ENCODE data around the gene HDAC2.
"Not testable (repeated sequence)": the region's sequence is repeated elsewhere in the genome, so short reads cannot be mapped to it uniquely, and the experiment has no call there.

Gene HDAC2

GRCh38 chr6:113970805-113971676 lies at the start of gene HDAC2:
Gene HDAC2 (minus strand): TSS chr6:113971148. CDS start chr6:113970908, 240 bp downstream.
- DNase-seq (ENCODE audit: low read depth), result peak; percentile 75

- no peak for DNase-seq (ENCODE audit: low read depth)
Observed at GRCh38 chr6:114020196-114020595, 49.2 kb upstream of the HDAC2 start.

GRCh38 chr6:114017146-114017545 lies 46.2 kb upstream of the HDAC2 start:
- DNase-seq (ENCODE audit: low read depth), result not testable (repeated sequence)

- DNase-seq (ENCODE audit: low read depth), result not testable (repeated sequence)
Observed at GRCh38 chr6:114014106-114014505, 43.2 kb upstream of the HDAC2 start.

DNA sequence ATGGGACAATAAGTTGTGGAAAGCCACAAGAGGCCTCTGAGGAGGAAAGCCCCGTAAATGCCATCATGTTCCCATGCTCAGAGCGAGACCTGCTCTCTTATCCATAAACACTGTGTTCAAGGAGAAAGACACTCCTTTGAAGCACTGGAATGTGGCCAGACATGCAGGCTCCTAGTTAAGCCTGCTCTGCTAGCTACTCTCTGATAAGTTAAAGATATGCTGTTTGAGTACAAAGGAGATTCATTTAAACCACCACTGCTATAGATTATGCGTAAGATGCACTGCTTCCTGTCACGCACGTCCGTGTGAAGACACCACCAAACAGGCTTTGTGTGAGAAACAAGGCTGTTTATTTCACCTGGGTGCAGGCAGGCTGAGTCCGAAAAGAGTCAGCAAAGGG lies 40.5 kb upstream of the HDAC2 start:
- not testable (repeated sequence) for DNase-seq (ENCODE audit: low read depth)

GRCh38 chr6:114010540-114010939 lies 39.6 kb upstream of the HDAC2 start:
- DNase-seq (ENCODE audit: low read depth), result no peak

- DNase-seq (ENCODE audit: low read depth), result no peak
Observed at GRCh38 chr6:114009192-114009591, 38.2 kb upstream of the HDAC2 start.

DNA sequence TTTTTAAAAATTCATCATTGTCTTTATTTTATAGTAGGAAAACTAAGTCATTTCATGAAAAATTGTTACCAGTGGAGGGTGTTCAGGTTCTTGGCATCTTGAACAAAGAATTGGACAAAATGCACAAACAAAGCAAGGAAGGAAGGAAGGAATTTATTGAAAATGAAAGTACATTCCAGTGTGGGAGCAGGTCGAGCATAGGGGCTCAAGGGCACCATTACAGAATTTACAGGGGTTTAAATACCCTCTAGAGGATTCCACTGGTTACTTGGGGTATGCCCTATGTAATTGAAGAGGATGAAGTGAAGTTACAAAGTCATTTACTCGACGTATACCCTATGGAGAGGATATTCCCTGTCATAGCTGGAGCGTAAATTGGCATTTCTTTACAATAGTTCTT lies 37.4 kb upstream of the HDAC2 start:
- no peak for DNase-seq (ENCODE audit: low read depth)

DNA sequence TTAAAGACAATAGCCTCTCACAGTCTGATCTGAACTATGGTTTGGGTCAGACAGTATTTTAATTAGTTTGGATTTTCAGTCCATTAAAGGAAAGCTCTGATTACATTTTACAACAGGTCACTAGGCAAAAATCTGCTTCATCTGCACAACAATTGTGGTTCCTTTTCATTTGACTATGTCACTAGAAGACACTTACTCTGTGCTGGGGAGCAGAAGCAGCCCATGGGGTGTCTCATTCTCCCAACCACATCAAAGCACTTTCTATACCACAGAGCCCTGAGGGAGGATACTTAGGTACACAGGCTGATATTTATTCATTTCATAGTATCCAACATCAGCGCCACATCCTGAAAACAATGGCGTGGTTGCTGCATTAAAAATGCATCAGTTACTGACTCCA lies 36.6 kb upstream of the HDAC2 start:
- DNase-seq (ENCODE audit: low read depth), result no peak

GRCh38 chr6:114001354-114001753 lies 30.4 kb upstream of the HDAC2 start:
- DNase-seq (ENCODE audit: low read depth), result no peak

DNA sequence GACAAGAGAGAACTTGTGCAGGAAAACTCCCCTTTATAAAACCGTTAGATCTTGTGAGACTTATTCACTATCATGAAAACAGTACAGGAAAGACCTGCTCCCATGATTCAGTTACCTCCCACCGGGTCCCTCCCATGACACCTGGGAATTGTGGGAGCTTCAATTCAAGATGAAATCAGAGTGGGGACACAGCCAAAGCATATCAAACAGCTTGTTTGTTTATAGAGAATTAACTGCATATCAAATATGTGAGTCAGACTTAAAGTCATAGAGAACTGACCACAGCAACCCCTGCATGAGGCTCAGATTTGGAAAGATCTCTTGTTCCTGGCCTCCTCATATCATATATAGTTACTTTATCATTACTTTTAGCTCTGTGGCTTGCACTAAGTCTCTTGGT lies 29.1 kb upstream of the HDAC2 start:
- no peak for DNase-seq (ENCODE audit: low read depth)

- no peak for DNase-seq (ENCODE audit: low read depth)
Observed at GRCh38 chr6:113999284-113999683, 28.3 kb upstream of the HDAC2 start.

- no peak for DNase-seq (ENCODE audit: low read depth)
Observed at GRCh38 chr6:113998811-113999210, 27.9 kb upstream of the HDAC2 start.

DNA sequence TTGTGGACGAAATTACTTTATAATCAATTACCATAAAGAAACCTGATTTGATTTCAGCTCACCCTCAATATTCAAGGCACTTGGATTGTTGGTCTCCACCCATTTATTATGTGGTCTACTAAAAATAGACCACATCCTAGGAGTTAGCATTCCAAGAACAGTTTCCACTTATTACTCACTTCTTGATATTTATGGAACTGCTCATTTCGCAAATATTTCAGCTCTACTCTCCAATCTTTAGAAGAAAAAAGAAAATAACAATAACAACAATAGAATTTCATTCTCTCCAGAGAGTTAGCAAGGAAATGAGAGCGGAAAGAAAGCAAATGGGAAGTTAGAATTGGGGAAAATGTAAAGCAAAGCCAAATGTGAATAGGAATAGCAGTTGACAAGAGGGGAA lies 26.2 kb upstream of the HDAC2 start:
- no peak for DNase-seq (ENCODE audit: low read depth)

DNA sequence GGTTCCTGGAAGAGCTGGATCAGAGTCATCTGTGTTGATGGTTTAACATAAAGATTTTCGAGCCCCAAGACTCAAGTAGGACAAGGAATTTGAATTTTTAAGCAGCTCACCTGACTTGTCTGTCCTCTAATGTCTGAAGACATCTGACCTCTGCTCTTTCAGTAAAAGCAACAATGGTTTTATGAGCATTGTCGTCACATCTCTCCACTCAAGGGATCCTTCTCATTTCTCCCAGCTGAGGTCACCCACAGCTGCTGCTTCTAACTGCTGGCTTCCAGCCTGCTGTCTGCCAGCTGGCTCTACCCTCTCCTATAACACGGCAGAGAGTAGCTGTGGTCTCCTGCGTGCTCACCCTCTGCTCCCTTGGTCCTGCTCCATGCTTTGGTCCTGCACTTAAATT lies 24.7 kb upstream of the HDAC2 start:
- no peak for DNase-seq (ENCODE audit: low read depth)

DNA sequence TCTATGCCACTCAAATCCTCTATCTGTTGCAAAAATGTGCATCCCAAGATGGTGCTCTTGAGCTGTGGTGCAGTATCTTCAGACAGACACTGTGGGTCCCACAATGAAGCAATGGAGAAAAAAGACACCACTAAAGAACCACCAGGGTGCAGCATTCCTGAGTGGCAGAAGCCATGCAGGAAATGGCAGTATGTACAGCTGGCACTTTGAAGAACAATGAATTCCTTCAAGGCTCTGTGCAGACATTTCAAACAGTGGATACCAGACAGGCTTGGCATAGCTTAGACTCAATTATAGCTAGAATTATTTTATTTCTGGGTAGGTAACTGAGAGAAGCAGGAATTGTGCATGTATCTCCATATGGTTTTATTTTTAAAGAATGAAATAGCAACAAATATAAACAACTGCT lies 24.0 kb upstream of the HDAC2 start:
- no peak for DNase-seq (ENCODE audit: low read depth)

- DNase-seq (ENCODE audit: low read depth), result no peak
Observed at GRCh38 chr6:113989675-113990074, 18.7 kb upstream of the HDAC2 start.

GRCh38 chr6:113982675-113983074 lies 11.7 kb upstream of the HDAC2 start:
- DNase-seq (ENCODE audit: low read depth), result not testable (repeated sequence)

DNA sequence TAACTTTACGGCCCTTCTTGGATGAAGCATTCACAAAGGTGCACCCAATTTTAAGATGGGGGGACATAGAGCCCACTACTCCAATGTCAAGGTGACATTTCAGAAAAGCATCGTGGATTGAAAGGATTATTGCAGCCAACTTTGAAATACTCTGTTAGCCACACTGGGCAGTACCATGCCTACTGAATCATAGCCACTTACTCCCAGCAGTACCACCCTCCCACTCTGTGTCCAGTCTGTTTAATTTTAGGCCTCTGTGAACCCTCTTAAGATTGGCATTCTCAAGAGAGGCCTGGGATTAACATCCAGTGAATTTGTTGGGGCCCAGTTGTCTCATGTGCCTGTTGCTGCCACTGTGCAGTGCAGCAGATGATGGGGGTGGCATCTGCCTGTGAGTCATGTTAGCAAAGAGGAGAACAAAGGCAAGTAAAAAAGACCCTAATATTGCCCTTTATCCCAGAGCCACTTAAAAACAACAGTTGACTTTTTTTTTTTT lies 11.2 kb upstream of the HDAC2 start:
- no peak for DNase-seq (ENCODE audit: low read depth)

- no peak for DNase-seq (ENCODE audit: low read depth)
Observed at GRCh38 chr6:113980937-113981554, 10.1 kb upstream of the HDAC2 start.

DNA sequence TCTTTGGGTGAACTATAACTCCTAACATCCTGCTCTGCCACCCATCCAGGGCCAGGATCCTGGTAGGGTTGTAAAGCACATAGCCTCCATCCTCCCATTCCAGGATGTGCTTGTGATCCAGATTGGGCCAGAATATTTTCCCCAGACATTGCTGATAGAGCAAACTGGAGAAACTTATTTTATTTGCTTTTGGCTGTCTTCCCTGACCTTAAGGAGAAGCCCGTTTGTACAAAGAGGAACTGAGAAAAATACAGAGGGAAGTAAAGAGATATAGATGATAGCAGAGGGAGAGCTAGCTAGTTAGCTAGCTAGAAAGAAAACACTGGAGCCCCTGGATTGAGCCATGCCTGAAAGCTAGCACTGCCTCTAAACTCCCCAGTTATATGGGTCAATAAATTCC lies 9.0 kb upstream of the HDAC2 start:
- DNase-seq (ENCODE audit: low read depth), result no peak

GRCh38 chr6:113978084-113978675 lies 7.2 kb upstream of the HDAC2 start:
- DNase-seq (ENCODE audit: low read depth), result no peak

DNA sequence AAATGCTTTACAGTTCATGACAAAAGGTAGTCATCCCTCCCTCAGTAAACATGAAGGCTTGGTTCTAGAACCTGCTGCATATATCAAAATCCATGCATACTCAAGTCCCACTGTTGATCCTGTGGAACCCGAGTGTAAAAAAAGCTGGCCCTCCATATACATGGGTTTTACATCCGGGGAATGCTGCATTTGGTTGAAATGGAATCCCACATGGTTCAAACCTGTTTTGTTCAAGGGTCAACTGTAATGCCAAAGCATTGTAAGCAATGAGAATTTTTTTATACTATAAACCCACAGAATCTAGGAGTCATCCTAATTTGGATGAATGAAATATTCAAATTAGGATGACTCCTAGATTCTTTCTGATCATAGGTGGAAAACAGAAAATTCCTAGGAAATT lies 5.9 kb upstream of the HDAC2 start:
- DNase-seq (ENCODE audit: low read depth), result no peak
